NCI-H1694 (cell line): ENCODE data around the gene IQCK.

Experiments
- DNase-seq: peaks from one replicate; lab custom pipeline; 2025; lab: John Stamatoyannopoulos, UW

The IQCK gene

DNA sequence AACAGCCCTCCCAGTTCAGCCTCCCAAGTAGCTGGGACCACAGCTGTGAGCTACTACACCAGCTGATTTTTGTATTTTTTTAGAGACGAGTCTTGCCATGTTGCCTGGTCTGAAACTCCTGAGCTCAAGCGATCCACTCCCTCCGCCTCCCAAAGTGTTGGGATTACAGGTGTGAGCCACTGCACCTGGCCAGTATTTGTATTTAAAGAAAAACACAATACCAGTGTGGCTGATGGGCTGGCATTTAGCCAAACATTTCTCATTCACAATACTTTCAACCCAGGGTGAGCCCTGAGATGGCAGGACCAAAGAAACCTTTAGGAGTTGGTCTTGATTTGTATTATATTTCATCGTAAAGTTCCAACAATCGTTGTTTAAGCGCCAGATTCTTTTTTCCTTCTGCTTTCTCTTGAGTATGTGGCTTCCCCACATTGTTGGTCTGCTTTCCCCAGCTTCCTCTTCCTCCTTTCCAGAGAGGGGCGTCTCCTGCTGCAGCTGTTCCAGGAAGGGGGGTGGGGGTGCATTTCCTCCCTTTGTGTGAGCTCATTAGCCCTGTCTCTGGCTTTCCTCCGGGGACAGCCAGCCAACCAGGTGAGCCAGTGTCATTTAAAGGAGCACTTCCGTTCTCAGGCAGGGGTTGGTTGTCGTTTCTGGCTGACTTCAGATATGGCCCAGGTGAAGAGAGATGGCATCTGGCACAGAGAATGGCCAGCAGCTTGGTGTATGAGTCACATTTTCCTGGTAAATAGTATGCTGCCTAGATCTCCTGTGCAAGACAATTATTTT is 86.7 kb downstream of the IQCK start:
- no peak for DNase-seq

DNA sequence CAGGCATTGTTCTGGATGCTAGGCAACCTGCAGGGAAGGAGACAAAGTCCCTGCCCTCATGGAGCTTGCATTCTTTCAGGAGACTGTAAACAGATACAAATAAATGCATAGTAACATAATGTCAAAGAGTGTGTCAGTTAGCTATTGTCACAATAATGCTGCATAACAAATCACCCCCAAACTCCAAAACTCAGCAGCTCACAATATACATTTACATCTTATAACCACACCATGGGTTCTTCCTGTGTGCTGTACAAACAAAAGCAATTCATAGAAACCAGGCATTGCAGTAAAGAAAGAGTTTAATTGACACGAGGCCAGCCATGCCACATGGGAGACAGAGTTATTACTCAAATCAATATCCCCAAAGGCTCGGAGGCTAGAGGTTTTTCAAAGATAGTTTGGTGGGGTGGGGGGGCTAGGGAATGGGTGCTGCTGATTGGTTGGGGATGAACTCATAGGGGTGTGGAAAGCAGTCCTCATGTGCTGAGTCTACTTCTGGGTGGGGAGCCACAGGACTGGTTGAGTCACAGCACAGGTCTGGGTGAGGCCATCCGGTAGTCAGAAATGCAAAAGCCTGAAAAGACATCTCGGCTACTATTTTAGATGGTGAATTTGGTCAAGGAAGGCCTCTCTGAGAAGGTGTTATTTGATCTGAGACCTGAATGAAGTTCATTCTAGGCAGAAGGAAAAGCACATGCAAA is 87.5 kb downstream of the IQCK start:
- no peak for DNase-seq

DNA sequence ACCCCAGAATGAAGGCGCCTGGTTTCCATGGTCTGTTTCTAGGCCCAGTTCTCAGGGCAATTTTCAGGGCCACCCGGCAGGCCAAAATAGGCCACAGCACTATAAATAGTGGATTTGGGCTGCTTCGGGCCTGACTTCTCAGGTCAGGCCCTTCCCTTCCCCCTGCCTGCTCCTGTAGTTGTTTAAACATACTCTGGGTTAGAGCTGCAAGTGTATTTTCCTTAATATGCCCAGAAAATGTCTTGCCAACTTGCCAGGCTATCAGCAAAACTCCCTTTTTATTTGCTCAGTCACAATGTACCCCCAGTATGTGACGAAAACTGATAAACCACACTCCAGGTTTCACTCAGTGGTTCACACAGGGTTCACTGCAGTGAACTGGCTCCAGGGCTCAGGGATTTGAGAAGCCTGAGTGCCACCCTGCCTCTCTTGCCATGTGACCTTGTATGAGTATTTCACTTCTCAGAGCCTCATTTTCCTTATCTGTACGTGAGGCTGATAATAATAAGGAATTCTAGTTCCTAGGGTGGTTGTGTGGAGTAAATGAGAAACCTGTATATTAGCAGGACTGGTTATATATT is 90.1 kb downstream of the IQCK start:
- DNase-seq = no peak

DNA sequence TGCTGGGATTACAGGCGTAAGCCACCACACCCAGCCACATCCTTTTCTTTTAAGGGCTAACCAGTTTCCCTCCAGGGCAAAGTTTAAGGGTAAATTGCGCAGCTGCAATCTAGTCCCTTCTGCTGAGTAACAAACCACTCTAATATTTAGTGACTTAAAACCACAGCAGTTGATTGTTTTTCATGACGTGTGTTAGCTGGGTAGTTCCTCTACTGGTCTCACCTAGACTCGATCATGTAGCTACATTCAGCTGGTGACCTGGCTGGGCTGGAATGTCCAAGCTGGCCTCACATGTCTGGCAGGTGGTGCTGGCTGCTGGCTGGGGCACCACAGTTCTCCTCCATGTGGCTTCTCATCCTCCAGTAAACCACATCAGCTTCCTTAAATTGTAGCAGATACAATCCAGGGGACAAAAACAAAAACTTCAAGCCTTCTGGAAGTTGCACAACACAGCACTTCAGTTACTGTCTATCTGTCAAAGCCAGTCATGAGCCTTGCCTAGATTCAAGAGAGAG is 91.1 kb downstream of the IQCK start:
- DNase-seq = no peak

DNA sequence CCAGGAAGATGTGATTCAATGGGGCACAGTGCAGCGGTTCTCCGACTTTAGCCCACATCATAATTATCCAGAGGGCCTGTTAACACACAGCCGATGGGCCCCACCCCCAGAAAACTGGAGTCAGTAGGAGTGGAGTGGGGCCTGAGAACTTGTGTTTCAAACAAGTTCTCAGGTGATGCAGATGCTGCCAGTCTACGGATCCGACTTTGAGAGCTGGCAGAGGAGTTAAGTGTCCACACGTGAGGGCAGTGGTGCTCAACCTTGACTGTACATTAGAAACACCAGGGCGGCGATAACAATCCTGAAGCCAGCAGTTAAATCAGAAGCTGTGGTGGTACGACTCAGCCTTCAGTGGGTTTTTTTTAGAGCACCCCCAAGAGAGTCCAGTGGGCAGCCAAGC is 91.6 kb downstream of the IQCK start:
- no peak for DNase-seq

DNA sequence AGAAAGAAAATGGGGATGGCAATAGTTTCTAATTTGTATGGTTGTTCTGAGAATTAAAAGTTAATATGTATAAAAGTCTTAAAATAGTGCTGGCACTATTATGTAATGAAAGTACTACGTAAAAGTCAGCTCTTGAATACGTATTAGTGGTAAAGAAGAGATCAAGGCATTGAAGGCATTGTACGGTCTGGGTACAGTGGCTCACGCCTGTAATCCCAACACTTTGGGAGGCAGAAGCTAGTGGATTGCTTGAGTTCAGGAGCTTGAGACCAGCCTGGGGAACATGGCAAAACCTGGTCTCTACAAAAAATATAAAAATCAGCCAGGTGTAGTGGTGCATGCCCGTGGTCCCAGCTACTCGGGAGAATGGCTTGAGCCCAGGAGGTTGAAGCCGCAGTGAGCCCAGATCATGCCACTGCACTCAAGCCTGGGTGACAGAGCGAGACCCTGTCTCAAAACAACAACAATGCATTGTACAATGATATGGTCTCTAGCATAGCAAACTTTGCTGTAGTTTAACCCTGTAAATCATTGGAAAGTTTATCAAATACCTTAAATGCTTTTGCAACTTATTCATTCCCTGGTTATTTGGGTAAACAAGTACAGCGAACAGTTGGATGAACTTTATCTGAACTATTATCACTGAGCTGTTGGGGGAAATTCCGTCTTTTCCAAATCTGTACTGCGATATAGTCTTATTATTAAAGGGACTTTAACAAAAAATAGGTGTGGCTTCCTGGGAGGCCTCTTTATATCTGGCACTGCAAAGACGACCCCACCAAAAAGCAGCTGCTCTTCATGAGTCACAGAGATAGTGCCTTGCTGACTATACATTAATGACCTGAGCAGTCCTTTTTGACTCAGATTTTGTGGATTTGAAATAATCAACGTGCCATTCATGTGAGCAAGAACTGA is 93.0 kb downstream of the IQCK start:
- no peak for DNase-seq

DNA sequence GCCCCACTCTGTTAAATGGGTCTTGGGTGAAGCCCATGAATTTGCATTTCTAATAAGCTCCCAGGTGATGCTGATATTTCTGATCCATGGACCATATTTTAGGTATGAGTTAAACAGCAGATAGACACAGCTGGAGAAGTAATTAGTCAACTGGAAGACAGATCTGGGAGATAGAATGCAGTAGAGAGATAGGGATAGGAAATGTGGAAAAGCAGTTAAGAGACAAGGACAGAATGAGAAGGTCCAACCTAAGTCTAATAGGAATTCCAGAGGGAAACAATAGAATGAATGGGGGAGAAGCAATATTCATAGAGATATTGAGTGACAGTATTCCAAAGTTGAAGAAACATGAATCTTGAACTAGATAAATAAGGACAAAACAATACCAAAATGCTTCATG is 94.9 kb downstream of the IQCK start:
- no peak for DNase-seq

DNA sequence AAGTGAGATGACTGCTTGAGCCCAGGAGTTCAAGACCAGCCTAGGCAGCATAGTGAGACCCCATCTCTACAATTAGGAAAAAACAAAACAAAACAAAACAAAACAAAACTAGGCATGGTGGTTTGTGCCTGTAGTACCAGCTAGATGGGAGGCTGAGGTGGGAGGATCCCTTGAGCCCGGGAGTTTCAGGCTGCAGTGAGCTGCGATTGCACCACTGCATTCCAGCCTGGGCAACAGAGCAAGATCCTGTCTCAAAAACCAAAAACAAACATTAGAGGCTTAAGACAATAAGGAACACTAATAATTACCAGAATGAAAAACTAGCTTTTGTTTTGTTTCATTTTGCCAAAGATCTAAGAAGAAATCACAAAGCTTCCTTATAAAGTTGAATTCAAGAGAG is 97.3 kb downstream of the IQCK start:
- no peak for DNase-seq

DNA sequence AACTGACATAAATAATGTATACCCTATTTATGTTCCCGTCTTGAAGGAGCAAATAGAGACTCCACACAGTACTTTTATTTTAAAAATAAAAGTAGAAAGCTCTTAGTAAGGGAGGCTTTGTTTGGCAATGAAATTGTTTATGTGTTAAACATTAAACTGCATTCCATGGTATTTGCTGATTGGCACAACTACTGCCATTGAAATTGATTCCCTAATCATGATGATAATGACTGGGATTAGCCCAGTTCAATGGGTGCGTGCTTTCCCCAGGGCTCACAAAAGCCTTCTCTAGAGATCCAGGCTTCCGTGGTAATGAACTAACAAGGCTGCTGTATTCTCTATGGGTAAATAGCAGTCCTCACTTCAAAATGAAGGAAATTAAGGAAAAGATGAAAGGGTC is 99.1 kb downstream of the IQCK start:
- DNase-seq = no peak

DNA sequence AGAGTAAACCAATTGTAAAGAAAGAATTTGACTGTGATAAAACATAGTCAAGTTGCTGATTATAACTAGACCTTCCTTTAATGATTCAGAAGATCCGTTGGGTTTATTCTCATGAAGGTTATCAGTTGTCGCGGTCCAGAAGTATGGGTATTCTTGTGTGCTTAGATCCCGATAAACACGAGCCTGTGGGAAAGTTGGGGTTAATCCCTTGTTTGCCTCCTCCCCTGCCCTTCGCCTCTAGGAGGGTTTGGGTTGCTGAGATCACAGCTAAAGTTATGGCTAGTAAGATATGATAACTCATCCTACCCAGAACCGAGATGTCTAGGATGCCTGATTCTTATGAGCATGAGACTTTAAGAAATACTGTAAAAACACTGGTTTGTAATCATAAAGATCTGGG is 99.8 kb downstream of the IQCK start:
- DNase-seq = no peak

DNA sequence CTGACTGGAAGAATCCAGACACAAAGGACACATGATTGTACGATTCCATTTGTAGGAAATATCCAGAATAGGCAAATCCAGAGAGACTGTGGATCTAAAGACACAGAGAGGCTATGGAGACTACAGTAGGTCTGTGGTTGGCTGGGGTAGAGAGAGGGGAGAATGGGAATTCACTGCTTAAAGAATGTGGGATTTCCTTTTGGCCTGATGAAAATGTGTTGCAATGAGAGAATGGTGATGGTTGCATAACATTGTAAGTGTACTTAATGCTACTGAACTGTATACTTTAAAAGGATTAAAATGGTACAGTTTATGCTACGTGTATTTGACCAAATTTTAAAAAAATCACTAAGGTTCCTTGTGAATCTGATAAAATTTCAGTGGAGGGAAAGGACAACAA is 104.5 kb downstream of the IQCK start:
- no peak for DNase-seq

DNA sequence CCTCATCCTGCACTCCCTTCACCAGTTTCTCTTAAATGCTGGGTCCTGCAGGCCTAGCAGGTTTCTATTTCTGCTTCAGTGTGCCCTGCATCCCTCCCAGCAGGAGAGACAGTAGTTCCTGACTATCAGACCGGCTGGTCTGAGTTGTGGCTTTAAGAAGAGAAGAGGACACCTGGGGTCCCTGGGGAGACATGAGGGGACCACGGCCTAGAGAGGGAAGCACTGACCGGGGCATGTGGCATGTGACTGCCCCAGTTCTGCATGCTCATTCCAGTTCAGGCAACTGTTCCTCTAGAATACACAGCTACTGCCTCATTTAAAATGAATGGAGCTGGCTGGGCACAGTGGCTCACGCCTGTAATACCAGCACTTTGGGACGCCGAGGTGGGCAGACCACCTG is 105.3 kb downstream of the IQCK start:
- no peak for DNase-seq

DNA sequence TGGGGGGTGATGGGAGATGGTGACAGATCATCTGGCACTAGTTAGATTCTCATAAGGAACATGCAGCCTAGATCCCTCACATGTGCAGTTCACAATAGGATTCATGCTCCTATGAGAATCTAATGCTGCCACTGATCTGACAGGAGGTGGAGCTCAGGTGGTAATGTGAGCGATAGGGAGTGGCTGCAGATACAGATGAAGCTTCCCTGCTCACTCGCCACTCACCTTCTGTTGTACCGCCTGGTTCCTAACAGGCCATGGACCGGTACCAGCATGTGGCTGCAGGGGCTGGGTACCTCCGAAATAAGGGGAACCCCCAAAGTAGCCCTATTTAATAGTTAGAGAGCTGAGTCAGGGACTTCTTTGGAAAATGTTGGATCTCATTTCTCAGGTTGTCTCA is 106.1 kb downstream of the IQCK start:
- DNase-seq = no peak

DNA sequence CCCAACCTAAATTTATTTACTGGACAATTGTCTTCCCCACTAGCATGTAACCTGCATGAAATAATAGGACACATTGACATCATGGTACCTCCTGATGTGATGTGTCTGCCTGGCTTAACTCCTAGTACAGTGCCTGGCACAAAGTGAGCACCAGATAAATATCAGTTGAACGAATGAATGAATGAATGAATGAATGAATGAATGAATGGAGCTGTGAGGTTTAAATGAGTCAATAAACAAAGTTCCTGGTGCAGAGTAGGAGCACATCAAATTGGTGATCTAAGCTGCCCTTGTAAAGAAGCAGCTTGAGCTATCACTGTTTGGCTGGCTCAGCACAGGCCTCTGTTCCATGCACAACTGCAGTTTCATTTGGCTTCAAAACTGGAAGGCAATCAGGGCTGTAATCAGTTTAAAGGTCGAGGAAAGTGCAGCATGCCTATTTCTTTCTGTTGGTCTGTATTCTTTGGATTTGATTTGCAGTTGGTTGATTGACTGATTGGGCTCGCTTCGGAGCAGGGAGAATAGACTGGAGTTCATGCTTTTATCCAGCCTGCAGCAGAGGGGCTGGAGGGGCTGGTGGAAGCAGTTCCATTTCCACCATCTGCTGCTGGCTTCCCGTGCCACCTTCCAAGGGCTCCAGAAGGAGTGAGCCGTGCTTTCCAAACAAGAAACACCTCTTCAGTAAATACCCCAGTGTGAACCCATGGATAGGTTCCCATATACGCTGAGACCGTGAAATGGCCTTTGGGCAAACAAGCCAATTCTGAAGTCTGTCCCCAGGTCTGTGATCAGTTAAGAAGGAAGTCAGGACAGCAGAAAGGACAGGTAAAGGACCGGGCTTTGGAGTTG is 112.0 kb downstream of the IQCK start:
- no peak for DNase-seq

DNA sequence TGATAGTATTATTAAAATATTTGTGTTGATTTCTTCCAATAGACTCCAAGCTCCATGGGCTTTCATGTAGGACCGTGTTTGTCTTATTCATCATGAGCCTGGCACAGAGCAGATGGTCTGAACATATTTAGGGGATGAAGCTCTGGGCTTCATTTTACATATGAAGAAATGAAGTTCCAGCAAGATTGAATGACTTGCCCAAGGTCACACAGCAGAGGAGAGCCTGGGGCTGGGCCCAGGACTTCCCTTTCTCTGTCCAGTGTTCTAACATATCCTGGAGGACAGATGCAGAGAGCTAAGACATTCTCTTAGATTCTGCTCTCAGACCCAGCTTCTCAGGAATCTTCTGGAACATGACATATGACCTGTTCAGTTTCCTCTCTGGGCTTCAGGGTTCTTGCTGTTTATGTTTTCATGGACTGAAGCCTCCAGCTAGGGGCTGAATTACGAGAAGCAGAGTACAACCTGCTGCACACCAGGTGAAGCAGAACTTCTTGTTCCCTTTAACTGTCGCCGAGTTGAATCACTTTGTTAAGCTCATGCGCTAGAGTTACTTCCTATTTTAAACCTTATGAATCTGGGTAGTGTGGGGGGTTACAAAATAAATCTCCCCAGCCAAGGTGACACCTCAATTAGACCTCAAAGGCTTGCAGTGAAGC is 113.0 kb downstream of the IQCK start:
- DNase-seq = no peak

DNA sequence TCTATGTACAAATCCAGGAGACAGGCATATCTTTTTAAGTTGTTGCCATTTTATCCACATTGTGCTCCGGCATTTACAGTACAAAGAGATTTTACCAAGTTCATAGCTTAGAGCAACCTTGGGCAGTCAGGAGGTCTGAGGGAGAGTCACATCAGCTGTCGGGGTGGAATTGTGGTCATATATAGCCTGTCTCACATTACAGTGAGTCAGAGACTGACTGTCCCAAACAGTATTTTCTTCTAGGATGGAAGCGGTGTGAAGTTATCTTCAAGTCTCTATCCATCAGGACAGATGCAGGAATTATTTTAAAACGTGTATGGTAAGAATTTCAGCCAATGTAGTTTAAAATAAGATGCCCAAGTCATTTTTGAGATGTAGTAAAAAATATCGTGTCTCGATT is 113.6 kb downstream of the IQCK start:
- DNase-seq = no peak

DNA sequence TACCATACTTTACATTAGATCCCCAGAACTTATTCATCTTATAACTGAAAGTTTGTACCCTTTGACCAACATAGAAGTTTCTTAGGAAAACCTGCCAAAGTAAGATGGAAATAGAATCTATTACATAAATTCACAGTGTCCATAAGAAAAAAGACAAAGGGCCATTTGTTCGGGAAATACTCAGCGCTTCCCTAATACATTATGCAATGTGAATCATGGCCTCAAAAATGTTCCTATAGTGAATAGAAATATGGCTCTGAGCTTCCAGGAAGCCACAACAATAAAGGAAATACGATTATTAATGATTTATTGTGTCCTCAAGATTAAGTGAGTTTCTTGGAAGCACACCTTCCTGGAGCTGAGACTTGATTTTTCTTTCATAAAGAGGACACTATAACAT is 115.1 kb downstream of the IQCK start:
- DNase-seq = no peak

DNA sequence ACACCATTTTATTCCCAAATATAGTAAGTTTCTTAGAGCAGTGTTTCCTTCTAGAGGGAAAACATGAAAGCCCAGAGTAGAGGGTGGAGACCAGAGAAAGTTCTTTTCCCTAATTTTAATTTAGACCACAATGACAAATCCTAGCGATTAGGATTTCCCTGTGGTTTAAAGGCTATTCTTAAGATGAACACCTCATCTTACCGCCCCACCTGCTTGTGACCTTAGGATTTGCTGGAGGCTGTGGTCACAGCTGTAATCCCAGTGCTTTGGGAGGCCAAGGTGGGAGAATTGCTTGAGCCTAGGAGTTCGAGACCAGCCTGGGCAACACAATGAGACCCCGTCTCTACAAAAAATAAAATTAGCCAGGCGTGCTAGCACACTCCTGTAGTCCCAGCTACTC is 115.5 kb downstream of the IQCK start:
- DNase-seq = no peak

DNA sequence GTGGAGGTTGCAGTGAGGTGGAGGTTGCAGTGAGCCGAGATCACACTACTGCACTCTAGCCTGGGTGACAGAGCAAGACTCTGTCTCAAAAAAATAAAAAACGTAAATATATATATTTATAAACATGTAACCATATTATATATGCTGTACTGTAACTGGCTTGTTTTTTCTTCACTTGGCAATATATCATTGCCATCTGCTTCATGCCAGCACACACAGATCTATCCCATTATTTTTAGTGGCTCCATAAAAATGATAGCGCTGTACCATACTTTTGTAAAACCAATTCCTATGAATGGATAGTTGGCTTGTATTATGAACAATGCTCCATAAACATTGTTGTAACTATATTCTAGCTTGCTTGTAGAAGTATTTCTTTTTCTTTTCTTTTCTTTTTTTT is 117.1 kb downstream of the IQCK start:
- no peak for DNase-seq

DNA sequence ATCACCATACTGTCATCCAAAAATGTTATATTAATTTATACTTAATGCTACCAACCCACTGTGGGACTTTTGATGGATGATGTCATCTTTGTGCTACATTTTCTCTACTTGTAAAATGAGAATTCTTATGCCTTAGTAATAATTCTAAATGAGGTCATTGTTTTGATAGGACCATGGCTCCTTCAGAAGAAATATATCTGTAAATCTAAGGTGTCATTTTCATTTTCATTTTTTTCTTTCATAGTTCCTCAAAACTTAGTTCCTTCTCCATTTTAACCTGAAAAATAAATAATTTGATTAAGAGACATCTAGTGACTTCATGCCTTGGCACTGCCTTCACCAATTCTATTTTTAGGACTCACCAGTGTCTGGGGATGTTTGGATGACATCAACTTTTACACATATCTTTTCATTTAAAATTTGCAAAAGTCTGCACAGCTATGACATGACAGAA is 117.9 kb downstream of the IQCK start:
- DNase-seq = no peak
